ENCODE data around the gene KRT9.

KRT9 gene

DNA sequence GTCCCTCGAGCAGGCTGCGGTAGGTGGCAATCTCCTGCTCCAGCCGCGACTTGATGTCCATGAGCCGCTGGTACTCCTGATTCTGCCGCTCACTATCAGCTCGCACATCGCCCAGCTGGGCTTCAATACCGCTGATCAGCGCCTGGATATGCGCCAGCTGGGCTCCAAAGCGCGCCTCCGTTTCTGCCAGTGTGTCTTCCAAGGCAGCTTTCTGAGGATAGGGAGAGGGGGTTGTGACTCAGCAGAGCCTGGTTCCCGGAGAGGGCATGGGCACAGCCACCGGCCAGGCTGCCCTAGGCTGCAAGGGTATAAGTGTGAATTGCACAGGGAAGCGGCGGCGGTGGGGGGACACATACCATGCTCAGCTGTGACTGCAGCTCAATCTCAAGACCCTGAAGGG is 48.1 kb downstream of the KRT9 start:
- no peak for DNase-seq

DNA sequence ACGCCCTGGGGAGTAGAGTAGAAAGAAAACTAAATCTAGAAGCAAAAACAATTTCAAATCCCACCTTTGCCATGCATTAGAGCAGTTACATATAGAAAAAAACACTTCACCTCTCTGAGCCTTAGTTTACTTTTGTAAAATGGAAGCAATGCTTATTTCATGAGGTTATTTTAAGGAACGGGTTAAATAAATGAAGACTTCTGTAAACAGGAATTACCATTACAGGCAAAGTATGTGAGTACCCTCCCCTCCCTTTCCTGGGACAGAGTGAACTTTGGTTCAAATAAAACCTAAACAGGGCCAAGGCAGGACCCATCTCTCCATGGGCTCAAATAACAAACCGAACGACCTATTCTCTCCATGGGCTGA is 48.6 kb downstream of the KRT9 start:
- no peak for DNase-seq

GRCh38 chr17:41522301-41523224 is 49.3 kb downstream of the KRT9 start:
- DNase-seq = no peak

- DNase-seq = no peak
Measured at GRCh38 chr17:41521574-41522261, 50.1 kb downstream of the KRT9 start.

DNA sequence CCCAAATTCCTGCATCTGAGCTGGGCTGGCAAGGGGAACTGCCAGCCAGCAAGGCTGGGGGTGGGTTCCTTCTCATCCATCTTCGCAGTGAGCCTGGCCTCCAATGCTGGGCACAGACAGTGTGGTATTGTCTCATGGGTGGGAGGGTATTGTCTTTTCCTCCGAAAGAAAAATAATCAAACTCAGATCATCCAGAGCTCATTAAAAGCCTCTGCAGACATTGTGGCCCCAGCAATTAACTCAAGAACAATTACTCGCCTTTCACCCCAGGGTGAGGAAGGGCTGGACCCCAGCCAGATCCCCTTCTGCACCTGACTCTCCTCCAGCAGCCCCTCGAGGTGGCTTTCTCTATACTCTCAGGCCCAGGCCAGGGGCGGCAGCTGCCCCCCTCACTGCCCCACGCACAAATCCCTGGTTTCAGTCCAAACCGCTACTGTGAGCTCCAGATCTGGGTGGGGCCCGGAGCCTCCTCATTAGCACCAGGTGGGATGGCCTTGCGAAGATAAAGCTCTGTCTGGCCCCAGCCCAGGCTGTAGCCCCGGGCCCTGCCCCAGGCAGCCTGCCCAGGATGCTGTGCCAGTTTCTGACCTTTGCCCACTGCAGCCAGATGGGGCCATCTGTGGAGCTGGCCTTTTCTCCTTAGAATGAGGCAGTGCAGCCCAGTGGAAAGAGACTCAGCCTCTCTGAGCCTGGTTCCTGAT is 50.9 kb downstream of the KRT9 start:
- no peak for DNase-seq

DNA sequence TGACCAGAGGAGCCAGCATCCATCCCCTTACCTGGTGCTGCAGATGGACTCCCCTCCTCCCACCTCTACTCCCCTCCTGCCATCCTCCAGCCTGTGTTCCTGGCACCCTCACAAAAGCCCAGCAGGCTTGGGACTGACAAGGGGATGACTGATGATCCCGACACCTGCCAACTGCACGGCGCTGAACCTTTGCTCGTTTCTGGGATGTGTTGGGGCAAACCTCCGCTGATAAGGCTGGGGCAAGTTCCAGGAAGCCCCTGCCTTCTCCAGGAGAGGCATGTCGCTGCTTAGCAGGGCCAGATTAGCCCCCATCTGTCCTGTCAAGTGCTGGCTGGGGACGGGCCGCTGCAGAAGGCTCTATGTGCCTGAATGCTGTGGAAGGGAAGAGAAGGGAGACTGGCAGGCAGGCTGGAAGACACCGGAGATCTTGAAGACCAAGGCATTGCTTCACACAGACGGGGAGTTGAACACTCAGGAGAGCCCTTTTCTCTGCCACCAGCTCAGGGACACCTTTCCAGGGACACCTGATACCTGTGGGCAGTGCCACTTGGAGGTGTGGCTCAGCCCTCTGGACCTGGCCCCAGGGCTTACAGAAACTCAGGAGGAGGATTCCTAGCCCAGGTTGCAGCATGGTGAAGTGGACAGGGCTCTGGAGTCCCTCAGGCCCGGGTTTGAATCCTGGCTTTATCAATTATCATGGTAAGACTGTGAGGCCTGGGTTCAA is 52.2 kb downstream of the KRT9 start:
- no peak for DNase-seq

- DNase-seq = no peak
Measured at GRCh38 chr17:41518789-41519449, 52.9 kb downstream of the KRT9 start, which contains the start of gene KRT15. KRT15 (minus strand) TSS chr17:41518890; CDS start chr17:41518827, 63 bp downstream.

DNA sequence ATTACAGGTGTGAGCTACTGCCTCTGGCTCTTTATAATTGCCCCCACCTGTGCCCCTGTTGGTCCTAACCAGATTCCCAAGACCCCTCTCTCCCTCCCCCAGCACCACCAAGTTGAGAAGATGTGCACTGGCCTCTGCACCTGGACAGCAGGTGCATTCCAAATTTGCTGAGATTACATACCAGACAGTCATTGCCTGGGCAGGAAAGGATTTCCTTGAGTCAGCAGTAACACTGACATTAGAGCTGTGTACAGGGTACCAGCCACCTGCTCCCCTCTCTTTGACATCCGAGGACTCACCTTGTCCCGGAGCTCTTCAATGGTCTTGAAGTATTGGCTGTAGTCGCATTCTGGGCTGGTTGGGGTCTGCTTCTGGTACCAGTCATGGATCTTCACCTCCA is 53.8 kb downstream of the KRT9 start:
- no peak for DNase-seq

GRCh38 chr17:41516830-41517283 is 55.0 kb downstream of the KRT9 start:
- DNase-seq = no peak

DNA sequence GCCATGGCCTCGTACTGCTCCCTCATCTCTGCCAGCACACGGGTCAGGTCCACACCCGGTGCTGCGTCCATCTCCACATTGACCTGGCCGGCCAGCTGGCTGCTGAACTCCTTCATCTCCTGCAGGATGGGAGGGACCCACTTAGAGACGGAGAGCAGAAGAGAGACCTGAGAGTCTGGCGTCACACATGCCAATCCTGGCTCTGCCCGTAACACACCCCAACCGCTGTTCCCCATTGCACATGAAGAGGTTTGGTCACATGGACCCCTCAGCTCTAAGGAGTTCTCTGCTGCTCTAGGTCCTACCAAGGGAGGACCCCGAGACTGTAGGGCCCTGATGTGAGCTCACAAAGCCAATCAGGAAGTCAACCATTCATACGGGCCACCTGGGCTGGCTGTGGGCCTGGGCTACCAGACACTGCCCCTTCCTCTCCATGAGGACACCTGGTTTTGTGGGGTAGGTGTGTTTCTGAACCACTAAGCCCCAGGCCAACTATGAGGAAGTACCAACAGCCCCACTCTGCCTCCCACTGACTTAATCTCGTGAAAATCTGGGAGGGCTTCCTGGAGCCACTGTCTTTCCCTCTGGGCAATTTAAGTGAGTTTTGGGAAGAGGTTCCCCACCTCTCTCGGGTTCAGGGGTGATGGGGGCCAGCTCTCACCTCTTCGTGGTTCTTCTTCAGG is 55.6 kb downstream of the KRT9 start:
- DNase-seq = no peak

Measured in activated CD8-positive, alpha-beta memory T cell treated with anti-CD3 and anti-CD28 coated beads, Interleukin-2, amount 50 U/mL, for 4 hours (primary cell).